GM10248 (cell line): ENCODE results near the gene AMPH.

ENCODE experiments used
- CTCF ChIA-PET: fragments of 300-600 bp; sonication (Branson Sonifier 250); formaldehyde crosslinking; extraction: SDS; loops from one replicate; lab custom pipeline; 2021; ENCODE audit warnings: antibody characterized with exemption; lab: Yijun Ruan, JAX
- POLR2A ChIA-PET: fragments of 350-650 bp; sonication (Branson Sonifier 250); formaldehyde crosslinking; extraction: SDS; loops from one replicate; lab custom pipeline; 2020; ENCODE audit warnings: antibody characterized with exemption; lab: Yijun Ruan, JAX
- DNase-seq: peaks from one replicate; pipeline ENCODE4 v3.0.0; 2012; ENCODE audit errors: extremely low spot score
- CTCF ChIP-seq: IDR thresholded peaks from 2 replicates; pipeline ENCODE4 v1.5.1; 2012; ENCODE audit warnings: mild to moderate bottlenecking, low read depth; ENCODE audit errors: extremely low read depth, missing control alignments, control extremely low read depth

Gene AMPH

DNA sequence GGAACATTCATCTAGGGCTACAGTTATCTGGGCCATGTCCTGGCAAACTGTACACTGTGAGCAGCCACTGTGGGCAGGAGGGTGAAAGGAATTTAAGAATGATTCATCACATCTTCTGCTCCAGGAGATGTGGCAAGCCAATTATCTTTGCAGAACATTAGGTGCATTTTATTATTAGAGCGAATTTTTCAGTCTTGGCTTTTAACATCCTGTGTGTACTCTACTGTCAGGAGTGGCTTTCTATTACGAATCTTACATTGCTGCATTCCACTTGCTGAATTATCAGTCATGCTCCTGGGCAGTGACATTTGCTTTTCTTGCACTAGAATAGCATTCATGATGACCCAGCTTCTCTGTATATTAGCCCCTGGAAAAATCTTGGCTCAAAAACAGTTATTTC is 248.5 kb downstream of the AMPH start:
- ChIA-PET CTCF (interaction anchor here (0.7 to 9.1 kb wide), 4 partner anchors 8 to 277 kb away, joined by 3 to 89 read pairs (median 19); no protein-coding TSS in a partner anchor), POLR2A (no interaction called here)
- DNase-seq, result no peak
- no peak for TF ChIP-seq CTCF

DNA sequence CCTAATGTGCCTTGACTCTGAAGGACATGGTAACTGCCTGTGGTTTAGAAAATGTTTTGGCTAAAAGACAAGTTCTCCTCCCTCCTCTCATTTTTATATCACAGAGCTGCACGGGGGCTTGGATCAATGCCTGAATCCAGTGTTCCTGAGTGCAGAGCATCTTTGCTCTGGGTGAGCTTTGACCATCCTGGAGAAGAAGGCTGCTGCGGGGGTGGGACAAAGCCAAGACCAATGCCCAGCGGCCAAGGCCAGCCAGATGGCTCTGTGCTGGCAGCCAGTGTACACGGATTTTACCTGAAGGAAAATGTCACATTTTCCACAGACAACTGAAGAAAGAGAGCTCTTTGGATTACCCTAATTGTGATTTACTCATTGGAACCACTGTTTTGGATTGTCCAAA is 255.7 kb downstream of the AMPH start:
- no peak for DNase-seq
- ChIA-PET CTCF (interaction anchor here (0.7 to 6.4 kb wide), 10 partner anchors 10 to 474 kb away, joined by 3 to 38 read pairs (median 10); partner anchors contain the start of gene SFRP4), POLR2A (no interaction called here)
- no peak for TF ChIP-seq CTCF

DNA sequence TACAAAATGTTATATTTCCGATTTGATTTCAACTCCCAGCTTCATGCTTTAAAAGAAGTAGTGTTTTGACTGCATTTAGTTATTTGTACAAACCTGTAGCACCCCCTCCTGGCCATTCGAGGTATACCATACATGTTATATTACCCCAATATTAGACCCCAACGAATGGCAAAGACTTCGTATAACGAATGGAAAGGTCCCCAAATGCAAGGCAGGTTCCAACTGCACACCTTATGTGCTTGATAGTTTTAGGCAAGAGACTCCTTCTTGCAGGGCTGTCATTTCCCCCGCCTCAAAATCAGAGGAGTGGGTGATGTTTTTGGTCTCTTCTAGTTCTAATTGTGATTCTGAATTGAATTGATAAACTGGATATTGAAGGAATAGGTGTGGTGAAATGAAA is 256.7 kb downstream of the AMPH start:
- POLR2A ChIA-PET, result no interaction called here

GRCh38 chr7:38373155-38373554 is 258.0 kb downstream of the AMPH start:
- no peak for TF ChIP-seq CTCF
- POLR2A ChIA-PET, result no interaction called here
- DNase-seq, result no peak
- CTCF ChIA-PET, result interaction anchor here (0.9 to 6.4 kb wide), 6 partner anchors 12 to 264 kb away, joined by 4 to 38 read pairs (median 8); no protein-coding TSS in a partner anchor

More for the DNA sequence above, 256.7 kb downstream of the AMPH start:
- peak; percentile 45 for TF ChIP-seq CTCF
- CTCF ChIA-PET, result interaction anchor here (0.6 to 6.4 kb wide), 23 partner anchors 11 to 475 kb away, joined by 3 to 38 read pairs (median 5); partner anchors contain the start of gene SFRP4
- peak; percentile 61 for DNase-seq

GRCh38 chr7:38372290-38372689 is 258.9 kb downstream of the AMPH start:
- POLR2A ChIA-PET, result no interaction called here
- DNase-seq, result no peak
- CTCF ChIA-PET, result interaction anchor here (1.3 to 6.4 kb wide), 3 partner anchors 13 to 157 kb away, joined by 4 to 38 read pairs (median 35); no protein-coding TSS in a partner anchor
- no peak for TF ChIP-seq CTCF

GRCh38 chr7:38369816-38370493 is 261.2 kb downstream of the AMPH start:
- POLR2A ChIA-PET, result no interaction called here
- DNase-seq, result peak; percentile 63
- TF ChIP-seq CTCF, result peak; percentile 95
- CTCF ChIA-PET, result interaction anchor here (0.6 to 6.8 kb wide), 52 partner anchors 7 to 675 kb away, joined by 3 to 103 read pairs (median 6); partner anchors contain the start of genes EPDR1 and SFRP4
